H9 (cell line): ENCODE results near the gene MTA1. TPM values are rescaled to one million over a fixed set of nuclear protein-coding genes. Genes with fewer than 3 reads are reported as not detected.

ENCODE experiments used
- DNase-seq: peaks from one replicate; pipeline ENCODE4 v3.0.0-alpha.2; 2017
- H2AFZ ChIP-seq: one replicate; pipeline ENCODE4 v1.6.1; 2013; ENCODE audit warnings: mild to moderate bottlenecking, low read length, control low read depth, moderate library complexity
- H2AK5ac ChIP-seq: 2 replicates; pipeline ENCODE4 v1.6.1; 2013; ENCODE audit warnings: low read length, control low read depth, mixed read lengths; ENCODE audit not compliant: insufficient read length
- H2BK120ac ChIP-seq: one replicate; pipeline ENCODE4 v1.6.1; 2013; ENCODE audit warnings: low read depth, mild to moderate bottlenecking, low read length, control low read depth, inconsistent platforms; ENCODE audit not compliant: poor library complexity, severe bottlenecking
- H2BK12ac ChIP-seq: 2 replicates; pipeline ENCODE4 v1.6.1; 2013; ENCODE audit warnings: low read length, control low read depth, mixed read lengths, low read depth; ENCODE audit not compliant: insufficient read length
- H2BK15ac ChIP-seq: 2 replicates; pipeline ENCODE4 v1.6.1; 2013; ENCODE audit warnings: low read depth, low read length, control low read depth
- H2BK20ac ChIP-seq: one replicate; pipeline ENCODE4 v1.6.1; 2013; ENCODE audit warnings: low read depth, mild to moderate bottlenecking, low read length, control low read depth, inconsistent platforms; ENCODE audit not compliant: poor library complexity, severe bottlenecking
- H2BK5ac ChIP-seq: 2 replicates; pipeline ENCODE4 v1.6.1; 2013; ENCODE audit warnings: low read length, control low read depth, mixed read lengths; ENCODE audit not compliant: insufficient read length
- H3K14ac ChIP-seq: 2 replicates; pipeline ENCODE4 v1.6.1; 2013; ENCODE audit warnings: low read length, control low read depth; ENCODE audit not compliant: insufficient read depth
- H3K18ac ChIP-seq: 2 replicates; pipeline ENCODE4 v1.6.1; 2013; ENCODE audit warnings: low read depth, mild to moderate bottlenecking, mixed read lengths, low read length, control low read depth; ENCODE audit not compliant: insufficient read length
- H3K23ac ChIP-seq: 2 replicates; pipeline ENCODE4 v1.6.1; 2013; ENCODE audit warnings: low read length, control low read depth, mixed read lengths, low read depth; ENCODE audit not compliant: insufficient read length
- H3K23me2 ChIP-seq: 2 replicates; pipeline ENCODE4 v1.6.1; 2013; ENCODE audit warnings: low read depth, mild to moderate bottlenecking, mixed read lengths, low read length, control low read depth; ENCODE audit not compliant: insufficient read length, poor library complexity, severe bottlenecking
- H3K27ac ChIP-seq: 2 replicates; pipeline ENCODE4 v1.5.1; 2013; ENCODE audit warnings: low read length, control low read depth, mixed read lengths, low read depth; ENCODE audit not compliant: insufficient read length
- H3K27me3 ChIP-seq: 2 replicates; pipeline ENCODE4 v1.6.1; 2013; ENCODE audit warnings: low read length, control low read depth, inconsistent platforms; ENCODE audit not compliant: insufficient read depth
- H3K4ac ChIP-seq: 2 replicates; pipeline ENCODE4 v1.6.1; 2013; ENCODE audit warnings: low read depth, mild to moderate bottlenecking, control low read depth, inconsistent platforms, low read length, moderate library complexity
- H3K4me1 ChIP-seq: 2 replicates; pipeline ENCODE4 v1.6.1; 2013; ENCODE audit warnings: low read length, control low read depth, inconsistent platforms; ENCODE audit not compliant: insufficient read depth
- H3K4me2 ChIP-seq: 2 replicates; pipeline ENCODE4 v1.6.1; 2013; ENCODE audit warnings: low read length, control low read depth, mixed read lengths; ENCODE audit not compliant: insufficient read length, insufficient read depth
- H3K56ac ChIP-seq: 2 replicates; pipeline ENCODE4 v1.6.1; 2013; ENCODE audit warnings: low read depth, mild to moderate bottlenecking, mixed read lengths, low read length, control low read depth; ENCODE audit not compliant: insufficient read length
- H3K79me1 ChIP-seq: 2 replicates; pipeline ENCODE4 v1.6.1; 2013; ENCODE audit warnings: low read depth, mild to moderate bottlenecking, moderate library complexity, low read length, control low read depth, inconsistent platforms; ENCODE audit not compliant: insufficient read depth, poor library complexity, severe bottlenecking
- H3K79me2 ChIP-seq: 2 replicates; pipeline ENCODE4 v1.6.1; 2013; ENCODE audit warnings: low read length, control low read depth, inconsistent platforms; ENCODE audit not compliant: insufficient read depth
- H3K9ac ChIP-seq: 2 replicates; pipeline ENCODE4 v1.6.1; 2013; ENCODE audit warnings: low read length, control low read depth, mixed read lengths; ENCODE audit not compliant: insufficient read length; ENCODE audit errors: extremely low read depth
- H3K9me3 ChIP-seq: one replicate; pipeline ENCODE4 v1.6.1; 2013; ENCODE audit warnings: low read depth, low read length, inconsistent platforms; ENCODE audit not compliant: control insufficient read depth
- H3T11ph ChIP-seq: one replicate; pipeline ENCODE4 v1.6.1; 2013; ENCODE audit warnings: mild to moderate bottlenecking, low read length, control low read depth, inconsistent platforms
- H4K20me1 ChIP-seq: one replicate; pipeline ENCODE4 v1.6.1; 2013; ENCODE audit not compliant: control insufficient read depth, insufficient read length, insufficient read depth
- H4K5ac ChIP-seq: 2 replicates; pipeline ENCODE4 v1.6.1; 2013; ENCODE audit warnings: low read depth, mild to moderate bottlenecking, mixed read lengths, low read length, control low read depth; ENCODE audit not compliant: insufficient read length
- H4K8ac ChIP-seq: replicated peaks from 2 replicates; pipeline ENCODE4 v1.6.1; 2013; ENCODE audit warnings: low read length, control low read depth, mixed read lengths, low read depth; ENCODE audit not compliant: insufficient read length
- H4K91ac ChIP-seq: 2 replicates; pipeline ENCODE4 v1.6.1; 2013; ENCODE audit warnings: low read depth, mild to moderate bottlenecking, moderate library complexity, mixed read lengths, low read length, control low read depth; ENCODE audit not compliant: insufficient read length
- H3K27ac Mint-ChIP-seq, 3 experiments: 2 replicates in 2 of 3; 3 replicates in 1 of 3; pipeline ENCODE4 v1.8.0; 2020 to 2021; ENCODE audit warnings: mixed read lengths in 3 of 3, mild to moderate bottlenecking in 1 of 3, moderate library complexity in 1 of 3
- H3K27me3 Mint-ChIP-seq: 2 replicates; pipeline ENCODE4 v1.8.0; 2021; ENCODE audit warnings: low read depth, mild to moderate bottlenecking, moderate library complexity, mixed read lengths
- H3K36me3 Mint-ChIP-seq, 3 experiments: 2 replicates in 2 of 3; 3 replicates in 1 of 3; pipeline ENCODE4 v1.8.0; 2020 to 2021; ENCODE audit warnings: low read depth in 3 of 3, mixed read lengths in 3 of 3; ENCODE audit not compliant: insufficient read depth in 1 of 3
- H3K4me1 Mint-ChIP-seq, 2 experiments: 2 replicates each; pipeline ENCODE4 v1.8.0; 2020; ENCODE audit warnings: mixed read lengths in 2 of 2
- H3K4me3 Mint-ChIP-seq, 2 experiments: 2 replicates in 1 of 2; 3 replicates in 1 of 2; pipeline ENCODE4 v1.8.0; 2020 to 2021; ENCODE audit warnings: mild to moderate bottlenecking in 2 of 2, mixed read lengths in 2 of 2, moderate library complexity in 1 of 2
- H3K9me3 Mint-ChIP-seq, 2 experiments: 2 replicates in 1 of 2; 3 replicates in 1 of 2; pipeline ENCODE4 v1.8.0; 2020; ENCODE audit warnings: mild to moderate bottlenecking in 2 of 2, mixed read lengths in 2 of 2, moderate library complexity in 1 of 2
- CTCF ChIP-seq: fragments of 200-600 bp; sonication (generic); conservative IDR thresholded peaks from 3 replicates; pipeline ENCODE4 v1.8.0; 2021; ENCODE audit warnings: antibody characterized with exemption, mild to moderate bottlenecking
- WGBS: extraction: QIAGEN DNeasy Blood & Tissue Kit; methylation state at CpG from one replicate; pipeline ENCODE4 v1.1.7; 2013; ENCODE audit warnings: missing lambda C conversion rate, low lambda C conversion rate, mixed read lengths; ENCODE audit not compliant: insufficient read length; ENCODE audit errors: extremely low coverage; 5-methylcytosine and 5-hydroxymethylcytosine counted together
- total RNA-seq: library from RNA; stranded (reverse); gene quantifications from 2 replicates; pipeline ENCODE4 v1.2.1, GENCODE V29; 2021

The MTA1 gene
- total RNA-seq, 1 experiment from 2014 or later = 230 TPM

- peaks cover 52% of the 10 kb centered on the region; the same call in 1 of the 2 replicates for H3K79me2 ChIP-seq
- peaks cover 18% of the 10 kb centered on the region for H3K79me1 ChIP-seq
- no peak overlapping the region for H2BK120ac ChIP-seq
- H3K27me3 ChIP-seq = no peaks in the 10 kb centered on the region
- no peak overlapping the region for H4K91ac ChIP-seq
- Mint-ChIP-seq H3K36me3 (peaks cover 28 to 53% (median 37%) of the 10 kb centered on the region in 3 experiments), H3K4me3 (no peak overlapping the region), H3K27me3 (peaks cover 7% of the 10 kb centered on the region), H3K27ac (peak overlapping the region in 2 of 3 experiments; percentile 61; a peak in 1 of 7 replicates), H3K9me3 (peaks cover 0 to 3% of the 10 kb centered on the region in 2 experiments; a peak in 1 of 5 replicates), H3K4me1 (peaks cover 18 to 32% of the 10 kb centered on the region in 2 experiments)
- no peak for DNase-seq
- H2AFZ ChIP-seq = no peak overlapping the region
- no peak overlapping the region; the same call in 1 of the 2 replicates for H3K14ac ChIP-seq
- no peak overlapping the region for H2BK15ac ChIP-seq
- no peak overlapping the region for H3K18ac ChIP-seq
- no peak overlapping the region for H4K5ac ChIP-seq
- H3K27ac ChIP-seq = no peak overlapping the region
- WGBS = no CpG with 5 or more reads among the region's 21 CpGs
- H3K23me2 ChIP-seq = peaks cover 20% of the 10 kb centered on the region
- H2BK20ac ChIP-seq = no peak overlapping the region
- no peaks in the 10 kb centered on the region for H4K20me1 ChIP-seq
- no peak overlapping the region for H2BK12ac ChIP-seq
- H4K8ac ChIP-seq = no peak overlapping the region
- no peak overlapping the region for H3K4ac ChIP-seq
- no peaks in the 10 kb centered on the region for H3K4me1 ChIP-seq
- H3K9me3 ChIP-seq = no peaks in the 10 kb centered on the region
- H3K9ac ChIP-seq = no peak overlapping the region
- no peak overlapping the region for H3T11ph ChIP-seq
- H3K23ac ChIP-seq = no peak overlapping the region
- H2BK5ac ChIP-seq = no peak overlapping the region
- no peak overlapping the region for H2AK5ac ChIP-seq
- no peak overlapping the region for H3K4me2 ChIP-seq
- no peak for TF ChIP-seq CTCF
- H3K56ac ChIP-seq = no peak overlapping the region
Measured at GRCh38 chr14:105422695-105423487, 3.3 kb downstream of the MTA1 start.
